Fibroblast of the aortic adventitia (primary cell): ENCODE data around the gene DBN1. TPM values are rescaled to one million over a fixed set of nuclear protein-coding genes. Genes with fewer than 3 reads are reported as not detected.

ENCODE experiments used
- DNase-seq: peaks from one replicate; pipeline ENCODE4 v3.0.0-alpha.2; 2010; ENCODE audit warnings: low read depth
- H3K4me3 ChIP-seq: 2 replicates; pipeline ENCODE4 v1.5.1; 2011; ENCODE audit warnings: low read depth, mild to moderate bottlenecking, control low read depth, low read length, moderate library complexity
- CTCF ChIP-seq: IDR thresholded peaks from 2 replicates; pipeline ENCODE4 v1.5.1; 2011; ENCODE audit warnings: mild to moderate bottlenecking, low read length, control low read depth, inconsistent platforms; ENCODE audit not compliant: insufficient read depth
- total RNA-seq: library from RNA; depleted of rRNA; stranded (reverse); fragments of >200 nt; gene quantifications from 2 replicates; pipeline ENCODE4 v1.2.3, GENCODE V29; 2012; ENCODE audit warnings: low replicate concordance

The DBN1 gene
- total RNA-seq, 1 donor: 188 TPM

GRCh38 chr5:177484902-177485549, 11.6 kb upstream of the DBN1 start:
- no peak overlapping the region for H3K4me3 ChIP-seq
- TF ChIP-seq CTCF: no peak
- DNase-seq: no peak

- no peak for TF ChIP-seq CTCF
- H3K4me3 ChIP-seq: no peak overlapping the region
- no peak for DNase-seq
Observed at GRCh38 chr5:177483994-177484901, 10.8 kb upstream of the DBN1 start.

GRCh38 chr5:177483042-177483441, 9.6 kb upstream of the DBN1 start:
- no peak for TF ChIP-seq CTCF
- no peak for DNase-seq
- no peak overlapping the region for H3K4me3 ChIP-seq

- DNase-seq: peak; percentile 20
- no peak for TF ChIP-seq CTCF
- no peak overlapping the region for H3K4me3 ChIP-seq
Observed at GRCh38 chr5:177482359-177482795, 8.9 kb upstream of the DBN1 start.

GRCh38 chr5:177479774-177480173, 6.3 kb upstream of the DBN1 start:
- DNase-seq: peak; percentile 53
- TF ChIP-seq CTCF: no peak
- no peak overlapping the region for H3K4me3 ChIP-seq

- TF ChIP-seq CTCF: no peak
- no peak overlapping the region for H3K4me3 ChIP-seq
- peak; percentile 91 for DNase-seq
Observed at GRCh38 chr5:177478711-177479646, 5.5 kb upstream of the DBN1 start.
